HG02870 (cell line): ENCODE measurements around the gene HSF4.
"Not testable (repeated sequence)": the region's sequence is repeated elsewhere in the genome, so short reads cannot be mapped to it uniquely, and the experiment has no call there.

Source experiments
- ATAC-seq: cut with Tn5 transposase; IDR thresholded peaks from one replicate; pipeline ENCODE4 v1.9.1; 2021; ENCODE audit warnings: mild to moderate bottlenecking, moderate library complexity; ENCODE audit not compliant: unreplicated experiment

Gene HSF4, protein sequence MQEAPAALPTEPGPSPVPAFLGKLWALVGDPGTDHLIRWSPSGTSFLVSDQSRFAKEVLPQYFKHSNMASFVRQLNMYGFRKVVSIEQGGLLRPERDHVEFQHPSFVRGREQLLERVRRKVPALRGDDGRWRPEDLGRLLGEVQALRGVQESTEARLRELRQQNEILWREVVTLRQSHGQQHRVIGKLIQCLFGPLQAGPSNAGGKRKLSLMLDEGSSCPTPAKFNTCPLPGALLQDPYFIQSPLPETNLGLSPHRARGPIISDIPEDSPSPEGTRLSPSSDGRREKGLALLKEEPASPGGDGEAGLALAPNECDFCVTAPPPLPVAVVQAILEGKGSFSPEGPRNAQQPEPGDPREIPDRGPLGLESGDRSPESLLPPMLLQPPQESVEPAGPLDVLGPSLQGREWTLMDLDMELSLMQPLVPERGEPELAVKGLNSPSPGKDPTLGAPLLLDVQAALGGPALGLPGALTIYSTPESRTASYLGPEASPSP

GRCh38 chr16:67164599-67165061, at the start of gene HSF4:
Gene HSF4 (plus strand): TSS chr16:67164745. CDS start chr16:67164812, 67 bp downstream.
- ATAC-seq, result no peak

- ATAC-seq, result no peak
Measured at GRCh38 chr16:67114793-67115192, 49.8 kb upstream of the HSF4 start.

- ATAC-seq, result no peak
Measured at GRCh38 chr16:67115639-67116038, 48.9 kb upstream of the HSF4 start.

GRCh38 chr16:67116388-67117311, 47.9 kb upstream of the HSF4 start:
- no peak for ATAC-seq

- ATAC-seq, result no peak
Measured at GRCh38 chr16:67117716-67118115, 46.8 kb upstream of the HSF4 start.

DNA sequence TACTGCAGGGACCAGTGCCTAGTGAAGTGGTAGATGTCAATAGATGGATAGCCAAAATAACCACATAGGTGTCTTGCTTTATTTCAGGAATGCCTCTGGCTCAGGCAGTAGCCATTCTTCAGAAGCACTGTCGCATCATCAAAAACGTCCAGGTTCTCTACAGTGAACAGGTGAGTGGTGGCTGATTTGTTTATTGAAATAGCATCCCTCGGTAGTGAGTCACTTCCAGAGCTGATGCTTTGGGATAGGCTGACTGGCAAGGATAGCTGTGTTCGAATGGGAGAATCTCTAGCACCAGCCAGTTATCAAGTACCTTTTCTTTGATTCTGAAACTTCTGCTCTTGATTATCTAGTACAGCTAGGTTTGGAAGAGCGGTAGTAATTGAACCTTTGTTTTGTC, 44.5 kb upstream of the HSF4 start:
- no peak for ATAC-seq

DNA sequence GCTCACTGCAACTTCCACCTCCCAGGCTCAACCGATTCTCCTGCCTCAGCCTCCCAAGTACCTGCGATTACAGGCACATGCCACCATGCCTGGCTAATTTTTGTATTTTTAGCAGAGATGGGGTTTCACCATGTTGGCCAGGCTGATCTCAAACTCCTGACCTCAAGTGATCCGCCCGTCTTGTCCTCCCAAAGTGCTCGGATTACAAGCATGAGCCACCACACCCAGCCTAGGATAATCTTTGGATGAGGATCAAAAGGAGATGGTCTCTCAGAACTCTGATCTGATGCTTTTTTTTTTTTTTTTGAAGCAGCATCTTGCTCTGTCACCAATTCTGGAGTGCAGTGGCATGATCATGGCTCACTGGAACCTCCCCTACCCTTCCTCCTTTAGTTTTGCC, 41.7 kb upstream of the HSF4 start:
- ATAC-seq, result not testable (repeated sequence)

GRCh38 chr16:67128417-67128816, 36.1 kb upstream of the HSF4 start:
- ATAC-seq, result no peak

GRCh38 chr16:67128887-67129286, 35.7 kb upstream of the HSF4 start:
- ATAC-seq, result no peak

DNA sequence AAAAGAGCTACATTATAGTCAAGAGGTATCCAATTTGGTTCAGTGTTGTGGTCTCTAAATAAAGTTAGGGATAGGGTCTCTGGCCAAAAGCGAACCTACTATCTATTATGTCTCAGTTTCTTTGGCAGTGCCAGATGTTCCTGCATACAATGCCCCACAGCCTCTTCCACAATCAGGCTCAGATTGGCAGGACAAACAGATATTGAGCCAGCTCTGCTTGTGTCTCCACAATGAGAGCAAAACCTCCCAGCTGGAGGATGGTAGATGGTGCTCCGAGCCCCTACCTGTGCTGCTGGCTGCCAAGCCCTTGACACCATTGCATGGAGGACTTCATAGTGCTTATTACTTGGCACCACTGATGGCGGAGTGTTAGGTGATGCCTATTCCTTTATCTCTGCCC, 35.1 kb upstream of the HSF4 start:
- ATAC-seq, result no peak

DNA sequence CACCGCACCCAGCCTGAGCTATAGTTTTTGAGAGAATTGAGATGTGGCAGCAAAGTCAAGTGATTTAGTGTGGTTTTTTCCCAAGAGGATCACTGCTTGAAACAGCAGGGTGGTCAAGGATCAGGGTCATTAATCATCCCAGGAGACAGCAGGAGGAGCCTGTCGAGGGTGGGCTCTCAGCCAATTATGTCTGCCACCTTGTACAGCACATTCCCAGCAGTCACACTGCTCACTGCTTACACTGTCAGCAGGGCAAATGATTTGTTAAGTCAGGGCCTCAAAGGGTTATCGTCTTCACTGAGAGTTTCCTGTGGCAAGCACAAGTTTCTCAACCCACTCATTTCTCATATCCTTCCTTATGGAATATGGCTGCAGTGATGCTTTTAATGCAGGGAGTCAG, 26.9 kb upstream of the HSF4 start:
- no peak for ATAC-seq

- no peak for ATAC-seq
Measured at GRCh38 chr16:67141391-67141790, 23.2 kb upstream of the HSF4 start.

- no peak for ATAC-seq
Measured at GRCh38 chr16:67142342-67142741, 22.2 kb upstream of the HSF4 start.

GRCh38 chr16:67144943-67145342, 19.6 kb upstream of the HSF4 start:
- ATAC-seq, result no peak

DNA sequence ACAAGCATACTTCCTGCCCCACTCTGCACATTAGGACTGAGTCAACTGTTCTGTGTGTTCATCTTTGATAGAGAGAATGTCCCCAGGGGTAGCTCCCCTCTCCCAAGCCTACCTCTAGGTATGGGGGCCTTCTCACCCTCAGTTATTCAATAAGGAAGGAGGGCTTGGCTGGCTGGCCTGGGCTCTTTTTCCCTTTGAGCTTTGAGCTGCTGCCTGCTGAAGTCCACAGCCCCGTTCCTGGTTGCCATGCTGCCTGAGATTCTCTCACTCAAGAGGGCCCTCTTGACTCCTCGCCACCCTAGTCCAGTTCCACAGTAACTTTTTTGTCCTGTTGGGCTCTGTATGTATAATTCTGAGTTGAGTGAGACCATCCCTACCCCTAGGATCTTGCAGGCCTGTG, 18.8 kb upstream of the HSF4 start:
- no peak for ATAC-seq

DNA sequence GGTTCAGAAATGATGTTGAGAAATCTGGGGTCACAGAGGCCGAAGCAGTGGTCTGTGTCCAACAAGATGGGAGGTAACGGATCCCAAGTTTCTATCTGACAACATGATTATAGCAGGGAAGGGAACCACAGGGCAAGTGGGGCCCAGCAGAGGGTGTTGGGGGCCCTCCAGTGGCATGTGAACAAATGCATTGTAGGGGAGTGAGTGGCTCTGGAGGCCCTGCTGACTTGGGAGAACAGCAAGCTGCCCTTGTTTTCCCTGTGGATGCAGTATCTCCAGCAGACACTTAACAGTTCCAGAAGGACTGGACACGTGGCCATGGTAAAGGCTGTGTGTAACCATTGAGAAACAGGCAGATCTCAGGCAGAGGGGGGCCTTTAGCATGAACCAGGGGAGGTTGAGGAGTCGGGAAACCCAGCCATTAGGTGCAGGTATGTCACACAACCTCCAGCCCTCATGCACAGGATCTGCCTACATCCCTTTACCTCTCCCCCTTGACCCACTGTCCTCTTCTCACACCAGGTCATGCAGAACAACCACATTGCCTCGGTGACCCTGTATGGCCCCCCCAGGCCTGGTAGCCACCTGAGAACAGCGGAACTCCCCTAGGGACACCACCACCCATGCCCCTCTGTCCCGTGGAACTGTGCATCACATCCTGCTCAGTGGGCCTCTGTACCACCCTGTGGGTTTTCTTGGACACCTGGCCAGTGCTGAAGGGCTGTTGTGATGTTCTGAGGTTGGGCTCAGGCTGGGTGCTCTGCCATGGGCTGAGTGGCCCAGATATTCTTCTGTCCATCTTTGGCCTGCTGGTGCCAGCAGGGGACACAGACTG, 17.8 kb upstream of the HSF4 start:
- ATAC-seq, result no peak

DNA sequence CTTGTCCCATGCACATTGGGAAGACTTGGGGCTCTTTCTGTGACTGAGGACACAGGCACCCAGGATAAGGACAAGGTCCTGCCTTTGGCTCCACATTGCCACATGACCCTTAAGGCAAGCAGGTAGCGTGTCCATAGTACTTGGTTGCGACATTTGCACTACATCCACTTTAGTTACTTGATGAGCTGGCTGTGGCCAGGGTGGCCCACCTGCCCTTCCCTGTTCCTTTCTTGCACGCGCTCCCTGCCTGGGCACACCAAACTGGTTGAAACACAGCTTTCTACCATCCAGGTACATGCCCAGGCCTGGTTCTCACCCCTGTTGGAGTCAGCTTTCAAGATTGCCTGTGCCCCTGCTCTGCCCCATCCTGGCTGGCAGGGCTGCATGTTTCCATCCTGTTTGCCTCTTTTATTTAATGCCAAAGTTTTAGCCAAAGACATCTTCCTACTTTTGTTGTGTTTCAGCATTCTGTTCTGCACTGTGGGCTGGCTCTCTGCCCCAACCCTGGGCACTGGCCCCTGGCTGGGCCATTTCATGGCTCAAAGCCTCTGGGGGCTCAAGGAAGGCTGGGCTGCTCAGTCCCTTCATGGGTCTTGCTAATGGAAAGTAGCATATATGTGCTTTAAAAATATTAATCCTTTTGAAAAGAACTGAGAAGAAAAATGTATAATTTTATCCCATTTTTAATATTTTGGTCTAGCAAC, 17.0 kb upstream of the HSF4 start:
- ATAC-seq, result no peak

GRCh38 chr16:67148221-67148620, 16.3 kb upstream of the HSF4 start:
- ATAC-seq, result no peak

DNA sequence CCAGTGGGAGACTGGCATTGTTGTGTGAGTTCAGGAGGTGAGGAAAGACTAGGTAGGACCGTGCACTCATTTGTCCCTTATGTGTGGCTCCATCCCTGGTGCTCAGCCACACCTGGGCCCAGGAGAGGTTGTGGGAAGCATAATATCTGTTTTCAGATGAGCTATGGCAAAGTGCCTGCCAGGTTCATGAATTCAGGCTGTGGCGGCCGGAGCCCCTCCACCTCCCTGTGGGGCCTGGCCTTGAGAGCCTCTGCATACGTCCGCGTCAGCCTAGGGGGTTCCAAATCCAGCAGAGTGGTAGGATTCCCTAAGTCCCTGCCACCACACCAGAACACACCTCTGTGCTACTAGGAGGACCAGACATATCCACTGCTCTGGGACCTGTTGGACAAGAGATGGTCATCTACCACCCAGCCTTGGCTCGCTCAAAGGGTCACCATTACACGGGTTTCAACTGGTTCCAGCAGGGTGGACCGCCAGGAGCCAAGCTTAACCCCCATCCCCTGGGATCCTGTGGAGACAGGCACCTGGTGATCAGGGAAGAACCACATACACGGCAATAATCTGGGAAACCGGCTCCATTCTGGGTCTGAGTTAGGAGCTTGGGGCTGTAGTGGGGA, 15.8 kb upstream of the HSF4 start:
- no peak for ATAC-seq
